ENCODE data around the gene RRAS2. TPM values are rescaled to one million over a fixed set of nuclear protein-coding genes. Genes with fewer than 3 reads are reported as not detected.

RRAS2 gene
- total RNA-seq, 1 experiment from 2014 or later, result 42.2 TPM

GRCh38 chr11:14318581-14318981, 40.4 kb downstream of the RRAS2 start:
- DNase-seq, result peak in 1 of 2 experiments; percentile 35
- no peaks in the 10 kb centered on the region for H3K9me3 ChIP-seq (ENCODE audit: insufficient read depth, low read depth)
- peaks cover 82% of the 10 kb centered on the region for H3K79me2 ChIP-seq (ENCODE audit: low read depth)
- ChIA-PET CTCF (no interaction called here), POLR2A (ENCODE audit: unreplicated experiment) (interaction anchor here (0.6 to 0.8 kb wide), 2 partner anchors 105 to 199 kb away, joined by 3 to 18 read pairs; no protein-coding TSS in a partner anchor)
- H3K4me1 ChIP-seq (replicated peaks; ENCODE audit: insufficient read depth), result peaks cover 10% of the 10 kb centered on the region; the same call in 1 of the 2 replicates
- no peaks in the 10 kb centered on the region for H4K20me1 ChIP-seq (ENCODE audit: insufficient read depth)
- BruUV-seq (replicated peaks), result no TSS peak
- no peaks in the 10 kb centered on the region; the same call in 1 of the 2 replicates for H3K36me3 ChIP-seq (ENCODE audit: low read depth)
- H3K4me3 ChIP-seq, result no peak overlapping the region
- no peak overlapping the region for H2AFZ ChIP-seq
- no peaks in the 10 kb centered on the region for H3K27me3 ChIP-seq (ENCODE audit: insufficient read depth, low read depth)
- H3K4me2 ChIP-seq, result peak overlapping the region; percentile 6; the same call in 1 of the 2 replicates
- H3K9me2 ChIP-seq (ENCODE audit: insufficient read depth), result no peaks in the 10 kb centered on the region
- H3F3A ChIP-seq (ENCODE audit: insufficient read depth, low read depth), result peaks cover 9% of the 10 kb centered on the region; the same call in 1 of the 2 replicates
- 0 out of 2 replicates have a peak overlapping the region, but pooled peaks have one; percentile 29 for H3K27ac ChIP-seq
- TF ChIP-seq EZH2 (IDR thresholded peaks at IDR 0.05; ENCODE audit: low read depth) (no peak), CTCF (conservative IDR thresholded peaks at IDR 0.05) (no peak)
- intact Hi-C loops (cut with micrococcal nuclease; ENCODE audit: unreplicated experiment), result no loop called here

GRCh38 chr11:14317659-14318325, 41.2 kb downstream of the RRAS2 start:
- no peak overlapping the region for H3K4me3 ChIP-seq
- H4K20me1 ChIP-seq (ENCODE audit: insufficient read depth), result no peaks in the 10 kb centered on the region
- ChIA-PET POLR2A (ENCODE audit: unreplicated experiment) (interaction anchor here (0.6 to 0.7 kb wide), 2 partner anchors 13 to 106 kb away, joined by 3 to 7 read pairs; no protein-coding TSS in a partner anchor), CTCF (no interaction called here)
- no peaks in the 10 kb centered on the region for H3K9me3 ChIP-seq (ENCODE audit: insufficient read depth, low read depth)
- peaks cover 82% of the 10 kb centered on the region for H3K79me2 ChIP-seq (ENCODE audit: low read depth)
- H2AFZ ChIP-seq, result no peak overlapping the region
- H3K27ac ChIP-seq, result no peak overlapping the region
- TF ChIP-seq EZH2 (IDR thresholded peaks at IDR 0.05; ENCODE audit: low read depth) (no peak), CTCF (conservative IDR thresholded peaks at IDR 0.05) (no peak)
- H3F3A ChIP-seq (ENCODE audit: insufficient read depth, low read depth), result peaks cover 3% of the 10 kb centered on the region; the same call in 1 of the 2 replicates
- DNase-seq, result peak in 1 of 2 experiments; percentile 35
- BruUV-seq (replicated peaks), result no TSS peak
- no peaks in the 10 kb centered on the region for H3K27me3 ChIP-seq (ENCODE audit: insufficient read depth, low read depth)
- no peaks in the 10 kb centered on the region for H3K9me2 ChIP-seq (ENCODE audit: insufficient read depth)
- no peaks in the 10 kb centered on the region; the same call in 1 of the 2 replicates for H3K36me3 ChIP-seq (ENCODE audit: low read depth)
- intact Hi-C loops (cut with micrococcal nuclease; ENCODE audit: unreplicated experiment), result no loop called here
- peak overlapping the region; percentile 6; the same call in 1 of the 2 replicates for H3K4me2 ChIP-seq
- peaks cover 10% of the 10 kb centered on the region; the same call in 1 of the 2 replicates for H3K4me1 ChIP-seq (replicated peaks; ENCODE audit: insufficient read depth)

GRCh38 chr11:14315130-14315529, 43.9 kb downstream of the RRAS2 start:
- Histone ChIP-seq H3K4me1 (replicated peaks; ENCODE audit: insufficient read depth) (peaks cover 10% of the 10 kb centered on the region; the same call in 1 of the 2 replicates), H3K4me2 (no peak overlapping the region), H3K27me3 (ENCODE audit: insufficient read depth, low read depth) (no peaks in the 10 kb centered on the region), H3K79me2 (ENCODE audit: low read depth) (peaks cover 76% of the 10 kb centered on the region), H2AFZ (no peak overlapping the region), H3K36me3 (ENCODE audit: low read depth) (no peaks in the 10 kb centered on the region; the same call in 1 of the 2 replicates), H3F3A (ENCODE audit: insufficient read depth, low read depth) (peaks cover 3% of the 10 kb centered on the region; the same call in 1 of the 2 replicates), H3K9me3 (ENCODE audit: insufficient read depth, low read depth) (no peaks in the 10 kb centered on the region), H4K20me1 (ENCODE audit: insufficient read depth) (no peaks in the 10 kb centered on the region), H3K9me2 (ENCODE audit: insufficient read depth) (no peaks in the 10 kb centered on the region), H3K27ac (no peak overlapping the region), H3K4me3 (no peak overlapping the region)
- ChIA-PET POLR2A (ENCODE audit: unreplicated experiment) (no interaction called here), CTCF (no interaction called here)
- intact Hi-C loops (cut with micrococcal nuclease; ENCODE audit: unreplicated experiment), result no loop called here
- DNase-seq, result no peak
- BruUV-seq (replicated peaks), result no TSS peak
- TF ChIP-seq EZH2 (IDR thresholded peaks at IDR 0.05; ENCODE audit: low read depth) (no peak), CTCF (conservative IDR thresholded peaks at IDR 0.05) (no peak)
